ENCODE data around the gene STARD4.

STARD4 gene

DNA sequence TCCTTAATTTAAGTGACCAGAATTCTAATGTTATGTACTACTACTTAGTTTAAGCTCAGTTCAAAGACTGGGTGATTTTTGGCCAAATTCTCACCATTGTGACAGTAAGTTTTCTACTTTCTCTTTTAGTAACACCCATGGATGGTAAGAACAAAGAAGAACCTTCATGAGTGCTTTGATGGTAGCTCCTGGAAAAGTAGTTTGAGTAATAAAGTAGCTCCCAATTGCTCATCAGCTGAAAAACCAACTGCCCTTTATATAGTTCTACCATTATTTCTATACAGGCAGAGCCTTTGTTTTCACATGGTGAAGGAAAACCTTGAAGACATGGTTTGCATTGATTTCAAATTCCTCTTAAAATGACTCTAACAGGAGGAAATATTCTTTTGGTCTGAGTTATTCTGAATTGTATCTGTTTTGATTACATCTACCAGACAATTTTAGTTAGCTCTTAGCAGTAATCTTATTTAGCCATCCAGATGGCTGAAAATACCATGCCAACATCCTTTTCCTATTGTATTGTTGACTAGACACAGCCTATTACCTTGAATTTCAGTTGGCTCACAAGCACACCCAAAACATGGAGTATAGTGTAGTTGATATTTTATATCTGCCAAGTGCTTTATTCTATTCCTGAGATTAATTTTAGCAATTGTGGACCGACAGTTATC lies 23.7 kb upstream of the STARD4 start:
- in situ Hi-C loops (cut with HindIII; ENCODE audit: low pct_ligation_motif_present, low sequenced_read_pairs): no loop called here
- H3K4me3 ChIP-seq (ENCODE audit: low read depth, low read length): no peak overlapping the region
- no peaks in the 10 kb centered on the region for H3K27me3 ChIP-seq (replicated peaks)
- no peaks in the 10 kb centered on the region for H3K36me3 ChIP-seq (replicated peaks)
- DNase-seq: no peak
- no peak for TF ChIP-seq CTCF (IDR thresholded peaks at IDR 0.05; ENCODE audit: low read depth, low read length, missing control alignments)
- H3K27ac ChIP-seq: no peak overlapping the region

DNA sequence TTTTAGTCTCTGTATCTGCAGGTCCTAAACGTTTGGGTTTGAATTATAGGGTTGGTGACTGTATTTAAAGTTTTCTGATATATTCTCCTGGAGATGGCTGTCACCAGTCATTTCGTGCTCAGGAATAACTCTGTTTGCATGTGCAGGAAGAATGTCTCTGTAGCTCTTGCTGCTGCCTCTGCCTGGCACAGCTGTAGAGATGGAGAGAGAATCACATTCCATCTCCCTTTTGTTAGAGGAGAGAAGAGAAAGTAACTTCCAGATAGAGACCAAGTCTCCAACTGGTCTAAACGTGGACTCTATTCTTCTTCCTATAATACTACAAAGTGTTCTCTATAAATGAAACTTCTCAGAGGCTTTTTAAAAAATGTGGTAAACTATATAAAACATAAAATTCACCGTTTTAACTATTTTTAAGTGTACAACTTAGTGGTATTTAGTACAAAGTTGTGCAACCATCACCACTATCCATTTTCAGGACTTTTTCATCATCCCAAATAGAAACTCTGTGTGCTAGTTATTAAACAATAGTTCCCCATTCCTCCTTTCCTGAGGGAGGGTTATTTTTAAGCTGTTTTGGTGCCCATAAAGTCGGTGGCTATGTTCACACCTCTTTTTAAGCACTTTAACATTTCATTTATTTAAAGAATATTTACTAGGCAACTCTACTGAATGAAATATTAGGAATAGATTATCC lies 20.7 kb upstream of the STARD4 start:
- DNase-seq: no peak
- in situ Hi-C loops (cut with HindIII; ENCODE audit: low pct_ligation_motif_present, low sequenced_read_pairs): no loop called here
- no peak overlapping the region for H3K4me3 ChIP-seq (ENCODE audit: low read depth, low read length)
- H3K27ac ChIP-seq: no peak overlapping the region
- TF ChIP-seq CTCF (IDR thresholded peaks at IDR 0.05; ENCODE audit: low read depth, low read length, missing control alignments): no peak
- H3K27me3 ChIP-seq (replicated peaks): no peaks in the 10 kb centered on the region
- H3K36me3 ChIP-seq (replicated peaks): no peaks in the 10 kb centered on the region

- H3K36me3 ChIP-seq (replicated peaks): no peaks in the 10 kb centered on the region
- H3K27me3 ChIP-seq (replicated peaks): no peaks in the 10 kb centered on the region
- no peak for TF ChIP-seq CTCF (IDR thresholded peaks at IDR 0.05; ENCODE audit: low read depth, low read length, missing control alignments)
- in situ Hi-C loops (cut with HindIII; ENCODE audit: low pct_ligation_motif_present, low sequenced_read_pairs): no loop called here
- H3K27ac ChIP-seq: peak overlapping the region; percentile 86
- DNase-seq: peak; percentile 98
- H3K4me3 ChIP-seq (ENCODE audit: low read depth, low read length): peak overlapping the region; percentile 1
Observed at GRCh38 chr5:111530298-111530740, 18.0 kb upstream of the STARD4 start.

DNA sequence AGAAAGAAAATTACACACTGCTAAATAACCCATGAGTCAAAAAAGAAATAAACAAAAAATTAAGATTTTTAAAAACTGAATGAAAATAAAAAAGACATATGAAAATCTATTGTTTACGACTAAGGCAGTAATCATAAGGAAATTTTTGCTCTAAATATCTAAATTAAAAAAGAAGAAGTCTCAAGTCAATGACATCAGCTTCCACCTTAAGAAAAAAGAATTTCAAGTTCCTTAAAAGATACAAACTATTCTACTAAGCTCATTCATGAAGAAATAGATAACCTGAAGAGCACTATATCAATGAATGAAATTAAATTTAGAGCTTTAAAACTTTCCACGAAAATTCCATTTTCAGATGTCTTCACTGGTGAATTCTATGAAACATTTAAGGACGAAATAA lies 15.7 kb upstream of the STARD4 start:
- Histone ChIP-seq H3K27me3 (replicated peaks) (no peaks in the 10 kb centered on the region), H3K36me3 (replicated peaks) (no peaks in the 10 kb centered on the region), H3K27ac (no peak overlapping the region), H3K4me3 (ENCODE audit: low read depth, low read length) (no peak overlapping the region)
- in situ Hi-C loops (cut with HindIII; ENCODE audit: low pct_ligation_motif_present, low sequenced_read_pairs): no loop called here
- no peak for DNase-seq
- TF ChIP-seq CTCF (IDR thresholded peaks at IDR 0.05; ENCODE audit: low read depth, low read length, missing control alignments): no peak

- no peak for DNase-seq
- H3K36me3 ChIP-seq (replicated peaks): no peaks in the 10 kb centered on the region
- no peak overlapping the region for H3K4me3 ChIP-seq (ENCODE audit: low read depth, low read length)
- no peak for TF ChIP-seq CTCF (IDR thresholded peaks at IDR 0.05; ENCODE audit: low read depth, low read length, missing control alignments)
- no peaks in the 10 kb centered on the region for H3K27me3 ChIP-seq (replicated peaks)
- in situ Hi-C loops (cut with HindIII; ENCODE audit: low pct_ligation_motif_present, low sequenced_read_pairs): no loop called here
- no peak overlapping the region for H3K27ac ChIP-seq
Observed at GRCh38 chr5:111520908-111521307, 8.6 kb upstream of the STARD4 start.
